Activated CD4-positive, alpha-beta T cell treated with anti-CD3 and anti-CD28 coated beads, Interleukin-2, Interleukin-6, amounts not matched to agents 100 ng/mL and 50 ng/mL, durations not matched to agents 16 hours and 8 hours (primary cell): ENCODE results near the gene SPATA24.
"Not testable (repeated sequence)": the region's sequence is repeated elsewhere in the genome, so short reads cannot be mapped to it uniquely, and the experiment has no call there.

Experiments
- DNase-seq: peaks from one replicate; pipeline ENCODE4 v3.0.0-alpha.2; 2020

Gene SPATA24

DNA sequence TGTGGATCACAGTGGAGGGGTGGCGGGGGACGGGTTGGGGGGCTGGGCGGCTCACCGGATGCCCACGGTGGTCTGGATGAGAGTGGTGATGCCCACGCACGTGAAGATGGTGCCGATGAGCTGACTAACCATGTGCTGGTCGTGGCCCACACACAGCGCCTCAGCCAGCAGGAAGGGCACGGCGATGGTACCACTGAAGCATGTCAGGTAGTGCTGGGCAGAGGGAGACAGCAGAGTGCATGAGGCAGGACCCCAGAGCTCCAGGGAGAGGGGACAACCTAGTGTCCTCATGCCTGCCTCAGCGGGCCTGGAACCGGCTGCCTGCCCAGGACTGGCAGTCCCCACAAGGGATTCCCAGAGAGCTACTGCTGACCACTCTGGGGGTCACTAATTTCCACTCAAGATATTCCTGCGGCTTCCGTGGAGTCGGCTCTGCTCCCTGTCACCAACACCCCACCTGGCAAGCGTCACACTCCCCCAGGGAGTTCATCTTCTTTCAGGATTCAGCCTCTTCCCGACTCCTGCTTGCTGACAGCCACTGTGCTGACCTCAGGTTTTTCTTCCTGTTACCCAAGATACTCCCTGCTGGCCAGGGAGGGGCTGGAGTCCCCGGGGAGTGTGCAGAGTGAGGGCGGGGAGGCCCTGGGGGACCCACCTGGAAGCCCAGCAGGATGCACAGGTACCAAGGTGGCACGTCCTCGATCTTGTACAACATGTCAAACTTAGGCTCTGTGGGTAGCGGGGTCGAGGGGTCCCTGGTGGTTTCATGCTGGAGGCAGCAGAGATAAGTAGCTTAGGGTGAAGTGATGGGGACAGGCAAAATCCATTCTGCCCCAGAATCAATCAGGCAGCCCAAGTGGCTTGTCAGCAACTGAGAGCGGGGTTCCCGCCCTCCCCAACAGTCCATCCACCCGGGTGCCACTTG lies 21.8 kb downstream of the SPATA24 start:
- no peak for DNase-seq

DNA sequence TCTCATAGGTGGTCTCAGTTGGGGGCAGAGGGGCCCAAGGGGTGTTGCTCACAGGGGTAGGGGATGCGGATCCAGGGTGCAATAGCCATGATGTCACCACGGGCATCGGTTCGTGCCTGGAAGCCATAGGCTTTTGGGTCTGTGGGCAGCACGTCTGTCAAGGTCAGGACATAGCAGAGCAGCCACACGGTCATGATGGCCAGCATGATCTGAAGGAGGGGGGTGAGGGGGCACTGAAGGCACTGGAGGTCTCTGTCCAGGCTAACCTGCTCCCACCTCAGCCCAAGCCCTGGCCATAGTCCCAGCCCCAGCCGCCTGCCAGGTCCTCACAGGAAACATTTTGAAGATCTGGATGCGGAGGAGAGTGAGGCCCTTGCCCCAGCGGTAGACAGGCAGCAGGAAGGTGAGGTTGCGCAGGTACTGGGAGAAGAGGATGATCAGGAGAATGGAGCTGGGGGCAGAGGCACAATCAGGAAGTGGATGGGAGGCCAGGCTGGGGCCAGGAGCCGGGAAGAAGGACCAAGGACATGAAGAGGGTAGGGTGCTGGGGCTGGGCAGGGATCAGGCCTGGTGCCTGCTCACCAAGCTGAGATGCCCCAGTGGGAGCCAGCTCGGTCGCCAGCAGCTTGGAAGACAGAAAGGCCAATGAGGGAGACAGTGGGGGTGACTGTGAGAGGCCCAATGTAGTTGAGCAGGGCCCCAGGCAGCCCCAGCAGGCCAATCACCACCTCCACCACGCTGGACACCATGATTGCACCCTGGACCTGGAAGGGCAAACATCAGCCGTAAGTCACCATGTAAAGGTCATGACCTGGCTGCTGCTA lies 24.1 kb downstream of the SPATA24 start:
- DNase-seq = no peak

DNA sequence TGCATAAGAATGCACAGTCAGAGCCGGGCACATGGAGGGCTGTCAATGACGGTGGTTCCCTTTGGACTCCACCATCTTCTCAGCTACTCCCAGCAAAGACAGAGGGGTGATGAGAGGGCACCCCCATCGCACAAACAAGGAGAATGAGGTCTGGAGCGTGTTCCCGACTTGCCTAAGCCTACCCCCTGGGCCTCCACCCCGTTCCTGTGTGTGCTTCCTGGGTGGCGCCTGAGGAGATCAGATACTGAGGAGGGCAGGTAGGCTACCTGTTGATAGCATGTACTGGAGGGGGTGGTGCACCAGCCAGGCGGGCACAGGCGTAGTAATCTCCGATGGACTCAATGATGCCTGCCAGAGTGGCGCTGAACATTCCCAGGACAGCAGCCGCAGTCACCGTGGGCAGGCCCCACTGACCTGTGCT lies 24.9 kb downstream of the SPATA24 start:
- no peak for DNase-seq

DNA sequence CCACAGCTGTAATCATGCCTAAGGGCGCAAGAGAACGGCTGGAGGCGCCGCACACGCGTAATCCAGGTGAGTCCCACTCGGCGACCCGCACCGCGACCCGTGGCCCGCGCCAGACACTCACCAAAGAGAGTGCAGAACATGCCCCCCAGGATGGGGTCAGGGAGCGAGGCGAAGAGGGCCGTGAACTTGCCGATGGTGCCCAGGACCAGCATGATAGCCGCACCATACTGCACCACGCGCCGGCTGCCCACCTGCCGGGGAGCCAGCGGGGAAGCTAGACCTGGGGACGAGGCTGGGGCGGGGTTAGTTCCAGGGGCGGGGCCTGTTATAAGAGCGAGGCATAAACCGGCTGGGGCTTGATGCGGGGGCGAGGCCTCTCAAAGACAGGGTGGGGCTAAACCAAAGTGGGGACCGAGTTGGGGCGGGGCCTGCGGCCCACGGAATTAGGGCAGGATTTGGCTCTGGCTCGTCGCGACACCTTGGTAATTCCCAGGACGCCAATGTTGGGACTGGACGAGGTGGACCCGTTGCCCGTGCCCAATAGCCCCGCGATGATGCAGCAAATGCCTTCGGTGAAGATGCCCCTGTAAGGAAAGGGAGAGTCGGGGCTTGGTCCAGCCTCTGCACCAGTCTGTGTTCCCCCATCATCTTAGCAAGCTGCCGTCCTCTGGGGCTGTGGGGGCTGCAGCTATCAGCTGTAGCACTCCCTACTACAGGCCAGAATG lies 25.6 kb downstream of the SPATA24 start:
- no peak for DNase-seq

DNA sequence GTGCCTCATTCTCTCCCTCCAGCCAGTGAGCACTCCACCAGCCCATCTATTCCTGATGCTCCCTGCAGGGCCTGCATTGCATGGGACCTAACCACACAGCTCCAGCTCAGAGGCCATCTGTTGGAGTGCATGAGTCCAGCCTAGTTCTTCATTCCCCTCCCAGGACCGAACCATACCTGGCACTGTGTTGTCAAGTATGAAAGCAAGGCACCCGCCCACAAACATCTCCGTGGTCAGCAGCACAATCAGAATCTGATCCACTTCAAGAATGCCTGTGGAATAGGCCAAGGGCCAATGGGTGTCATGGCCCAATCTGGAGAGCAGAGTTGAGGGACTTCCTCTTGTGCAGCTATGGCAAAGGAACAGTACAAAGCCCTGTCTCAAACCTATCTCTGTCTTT lies 26.7 kb downstream of the SPATA24 start:
- DNase-seq = no peak

DNA sequence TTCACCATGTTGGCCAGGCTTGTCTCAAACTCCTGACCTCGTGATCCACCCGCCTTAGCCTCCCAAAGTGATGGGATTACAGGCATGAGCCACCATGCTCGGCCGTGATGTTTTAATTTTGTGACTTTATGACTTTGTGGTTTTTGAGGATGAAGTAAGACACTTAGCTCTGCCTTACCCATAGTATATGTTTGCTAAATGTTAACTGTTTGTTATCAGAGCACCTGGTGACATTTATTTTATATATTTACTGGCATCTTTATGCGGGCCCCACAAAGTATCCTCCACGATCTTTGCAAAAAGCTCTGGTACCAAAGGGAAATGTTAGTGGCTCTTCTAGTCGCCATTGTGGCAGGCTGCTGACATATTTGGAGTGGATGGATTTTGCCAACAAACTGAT lies 27.5 kb downstream of the SPATA24 start:
- DNase-seq = no peak

DNA sequence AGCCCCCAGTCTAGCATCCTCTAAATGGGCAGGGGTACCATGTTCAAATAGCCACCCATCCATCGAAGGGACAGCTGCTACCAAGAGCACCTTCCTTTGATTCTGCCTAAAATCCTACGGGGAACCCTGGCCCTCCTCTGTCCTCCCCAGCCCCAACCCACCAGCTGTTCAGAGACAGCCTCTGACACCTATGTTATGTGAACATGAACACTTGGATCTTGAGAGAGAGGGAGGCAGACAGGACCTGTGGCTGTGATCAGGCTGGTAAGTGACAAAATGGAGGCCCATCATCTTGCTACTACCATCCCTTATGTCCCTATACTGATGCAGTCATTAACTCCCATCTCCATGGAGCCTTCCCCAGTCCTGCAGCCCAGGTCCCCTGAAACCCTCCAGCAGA lies 29.0 kb downstream of the SPATA24 start:
- no peak for DNase-seq

DNA sequence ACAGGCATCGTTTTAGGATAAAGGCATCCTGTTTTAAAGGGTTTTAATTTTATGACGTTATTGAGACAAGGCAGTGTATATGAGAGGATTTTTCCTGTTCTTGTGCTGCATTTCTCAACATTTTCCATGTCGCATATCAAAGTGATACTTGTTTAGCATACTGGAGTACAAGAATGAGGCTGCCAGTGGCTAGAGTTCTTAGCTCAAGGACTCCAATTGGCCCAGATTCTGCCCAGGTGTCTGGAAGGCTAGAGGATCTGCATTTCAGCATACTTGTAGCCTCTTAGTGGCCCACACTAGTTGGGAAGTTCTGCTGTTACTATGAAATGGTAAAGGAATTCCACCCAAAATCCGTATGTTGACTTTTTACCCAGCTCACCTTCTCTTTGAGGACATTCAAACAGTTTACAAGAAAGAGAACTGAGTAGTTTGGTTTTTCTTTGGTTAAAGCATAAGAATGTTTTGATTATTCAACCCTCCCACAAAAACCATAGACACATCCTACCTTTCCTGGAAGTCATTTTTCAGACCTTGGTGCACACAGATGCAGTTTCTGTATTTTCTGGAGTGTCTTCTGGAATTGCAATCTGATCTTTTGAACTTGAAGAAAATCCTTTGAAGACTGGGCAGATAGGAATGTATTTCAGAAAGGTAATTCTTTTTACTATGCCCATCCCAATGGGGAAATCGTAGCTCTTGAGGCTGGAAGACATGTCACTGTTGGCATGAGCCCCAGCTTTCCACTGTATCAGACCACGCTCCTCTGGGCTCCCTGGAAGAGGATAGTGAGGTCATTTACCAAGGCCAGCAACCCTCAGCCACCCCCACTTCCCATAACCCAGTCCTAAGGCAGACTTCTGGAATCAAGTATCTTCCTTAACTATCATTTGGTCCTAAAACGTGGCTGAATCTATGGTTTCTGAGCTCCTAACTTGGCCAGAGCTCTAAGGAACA lies 32.1 kb downstream of the SPATA24 start:
- DNase-seq = no peak

DNA sequence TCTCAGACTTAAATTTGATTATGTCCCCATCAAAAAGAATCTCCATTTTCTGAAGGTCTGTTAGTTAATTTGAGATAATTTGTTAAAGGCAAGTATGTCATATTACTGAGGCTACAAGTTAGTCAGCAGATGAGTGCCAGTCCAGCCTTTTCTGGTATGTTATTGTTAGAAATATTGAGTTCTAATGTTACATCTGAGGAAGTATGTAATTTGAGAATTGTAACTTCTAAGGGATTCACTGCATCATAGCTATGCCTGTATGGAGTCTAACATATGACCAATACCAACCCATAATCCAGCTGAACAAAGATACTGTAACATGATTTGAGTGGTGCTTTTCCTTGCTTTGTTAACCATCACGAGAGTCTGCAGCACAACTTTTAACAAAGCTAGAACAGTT lies 34.7 kb downstream of the SPATA24 start:
- DNase-seq = no peak

DNA sequence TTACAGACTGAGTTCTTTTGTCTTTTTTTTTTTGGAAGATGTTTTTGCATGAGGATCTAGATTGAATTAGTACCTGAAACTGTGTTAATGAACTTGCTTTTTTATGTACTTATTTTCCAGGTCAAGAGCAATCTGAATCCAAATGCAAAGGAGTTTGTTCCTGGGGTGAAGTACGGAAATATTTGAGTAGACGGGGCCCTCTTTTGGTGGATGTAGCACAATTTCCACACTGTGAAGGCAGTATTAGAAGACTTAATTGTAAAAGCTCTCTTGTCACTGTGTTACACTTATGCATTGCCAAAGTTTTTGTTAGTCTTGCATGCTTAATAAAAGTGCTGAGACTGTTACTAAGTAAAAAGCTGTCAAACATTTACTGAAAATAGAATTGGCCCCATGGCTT lies 35.3 kb downstream of the SPATA24 start:
- no peak for DNase-seq

DNA sequence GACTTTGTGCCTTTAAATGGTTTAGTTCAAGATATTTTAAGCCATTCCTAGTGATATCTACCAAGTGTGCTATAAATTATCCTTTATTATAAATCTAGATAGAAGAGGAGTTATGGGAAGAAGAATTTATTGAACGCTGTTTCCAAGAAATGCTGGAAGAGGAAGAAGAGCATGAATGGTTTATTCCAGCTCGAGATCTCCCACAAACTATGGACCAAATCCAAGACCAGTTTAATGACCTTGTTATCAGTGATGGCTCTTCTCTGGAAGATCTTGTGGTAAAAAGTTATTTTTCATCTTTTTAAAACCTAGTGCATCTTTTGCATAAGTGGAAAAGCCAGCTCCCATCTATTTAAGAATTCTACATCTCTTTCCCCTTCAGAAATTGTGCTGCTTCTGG lies 39.4 kb downstream of the SPATA24 start:
- DNase-seq = no peak

DNA sequence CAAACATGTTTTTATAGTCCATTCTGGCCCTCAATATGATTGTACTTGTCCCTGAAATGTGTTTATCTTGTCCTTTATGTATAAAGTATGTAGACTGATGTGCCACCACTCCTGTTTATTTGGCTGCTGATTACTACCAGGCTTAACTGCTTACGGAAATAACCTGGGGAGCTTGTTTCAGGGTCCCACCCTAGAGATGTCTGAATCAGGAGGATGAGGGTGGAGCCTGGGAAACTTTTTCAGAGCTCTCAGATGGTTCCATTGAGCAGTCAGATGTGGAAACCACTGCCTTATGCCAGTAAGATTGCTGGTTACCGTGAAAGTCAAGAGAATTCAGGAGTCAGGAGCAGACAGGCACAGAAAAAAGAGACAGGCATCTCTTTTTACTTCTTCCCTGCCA lies 40.0 kb downstream of the SPATA24 start:
- DNase-seq = no peak

DNA sequence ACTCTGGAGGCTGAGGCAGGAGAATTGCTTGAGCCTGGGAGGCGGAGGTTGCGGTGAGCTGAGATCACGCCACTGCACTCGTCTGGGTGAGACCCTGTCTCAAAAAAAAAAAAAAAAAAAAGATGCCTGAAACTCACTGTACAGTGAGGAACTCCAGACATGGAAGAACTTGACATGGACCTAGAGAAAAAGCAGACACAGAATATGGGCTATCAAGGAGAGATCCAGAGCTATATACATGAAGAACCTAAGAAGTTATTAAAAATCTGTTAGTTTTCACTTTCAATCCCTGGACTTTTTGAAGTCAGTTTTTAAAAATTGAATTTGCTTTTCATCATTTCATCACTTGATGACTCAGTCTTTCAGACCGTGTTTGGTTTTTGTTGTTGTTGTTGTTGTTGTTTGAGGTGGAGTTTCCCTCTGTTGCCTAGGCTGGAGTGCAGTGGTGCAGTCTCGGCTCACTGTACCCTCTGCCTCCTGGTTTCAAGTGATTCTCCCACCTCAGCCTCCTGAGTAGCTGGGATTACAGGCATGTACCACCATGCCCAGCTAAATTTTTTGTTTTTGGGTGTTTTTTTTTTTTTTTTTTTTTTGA lies 42.0 kb downstream of the SPATA24 start:
- DNase-seq = no peak

DNA sequence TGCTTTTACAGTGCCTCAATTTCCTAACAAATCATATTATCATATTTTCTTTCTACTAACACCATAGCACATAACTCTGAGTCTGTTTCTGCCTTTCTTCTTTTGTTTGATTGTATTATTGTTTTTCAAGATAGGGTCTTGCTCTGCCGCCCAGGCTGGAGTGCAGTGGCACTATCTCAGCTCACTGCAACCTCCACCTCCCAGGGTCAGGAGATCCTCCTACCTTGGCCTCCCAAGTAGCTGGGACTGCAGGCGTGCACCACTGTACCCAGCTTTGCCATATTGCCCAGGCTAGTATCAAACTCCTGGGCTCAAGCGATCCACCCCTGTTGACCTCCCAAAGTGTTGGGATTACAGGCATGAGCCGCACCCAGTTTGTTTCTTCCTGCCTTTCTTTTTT lies 43.5 kb downstream of the SPATA24 start:
- no peak for DNase-seq

DNA sequence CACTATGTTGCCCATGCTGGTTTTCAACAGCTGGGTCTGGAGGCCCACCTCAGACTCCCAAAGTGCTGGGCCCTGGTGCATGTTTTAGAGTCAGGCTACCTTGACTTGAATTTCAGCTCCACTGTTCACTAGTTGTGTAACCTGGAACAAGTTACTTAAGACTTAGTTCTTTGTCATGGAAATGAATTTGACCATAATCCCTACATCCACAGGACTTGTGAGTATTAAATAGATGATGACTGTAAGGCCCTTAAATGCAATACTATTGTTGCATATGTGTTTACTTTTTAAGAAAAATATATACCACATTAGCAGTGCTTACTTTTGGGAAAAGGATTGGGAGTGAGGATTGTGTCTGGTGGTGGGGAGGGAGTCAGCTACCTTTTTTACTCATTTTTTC lies 45.8 kb downstream of the SPATA24 start:
- no peak for DNase-seq

DNA sequence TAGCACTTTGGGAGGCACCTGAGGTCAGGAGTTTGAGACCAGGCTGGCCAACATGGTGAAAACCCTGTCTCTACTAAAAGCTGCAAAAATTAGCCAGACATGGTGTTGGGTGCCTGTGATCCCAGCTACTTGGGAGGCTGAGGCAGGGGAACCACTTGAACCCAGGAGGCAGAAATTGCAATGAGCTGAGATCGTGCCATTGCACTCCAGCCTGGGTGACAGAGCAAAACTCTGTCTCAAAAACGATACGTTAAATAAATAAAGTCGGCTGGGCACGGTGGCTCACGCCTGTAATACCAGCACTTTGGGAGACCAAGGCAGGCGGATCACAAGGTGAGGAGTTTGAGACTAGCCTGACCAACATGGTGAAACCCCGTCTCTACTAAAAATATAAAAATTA lies 48.0 kb downstream of the SPATA24 start:
- not testable (repeated sequence) for DNase-seq

DNA sequence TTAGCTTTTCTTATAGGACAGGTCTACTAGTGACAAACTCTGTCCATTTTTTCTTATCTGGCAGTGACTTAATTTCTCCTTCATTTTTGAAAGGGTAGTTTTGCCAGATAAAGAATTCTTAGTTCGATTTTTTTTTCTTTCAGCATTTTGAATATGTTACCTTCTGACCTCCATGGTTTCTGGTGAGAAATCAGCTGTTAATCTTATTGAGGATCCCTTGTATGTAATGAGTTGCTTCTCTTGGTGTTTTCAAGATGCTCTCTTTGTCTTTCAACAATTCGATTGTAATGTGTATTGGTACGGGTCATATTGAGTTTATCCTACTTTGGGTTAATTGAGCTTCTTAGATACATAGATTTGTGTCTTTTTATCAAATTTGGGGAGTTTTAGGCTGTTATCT lies 49.7 kb downstream of the SPATA24 start:
- no peak for DNase-seq

DNA sequence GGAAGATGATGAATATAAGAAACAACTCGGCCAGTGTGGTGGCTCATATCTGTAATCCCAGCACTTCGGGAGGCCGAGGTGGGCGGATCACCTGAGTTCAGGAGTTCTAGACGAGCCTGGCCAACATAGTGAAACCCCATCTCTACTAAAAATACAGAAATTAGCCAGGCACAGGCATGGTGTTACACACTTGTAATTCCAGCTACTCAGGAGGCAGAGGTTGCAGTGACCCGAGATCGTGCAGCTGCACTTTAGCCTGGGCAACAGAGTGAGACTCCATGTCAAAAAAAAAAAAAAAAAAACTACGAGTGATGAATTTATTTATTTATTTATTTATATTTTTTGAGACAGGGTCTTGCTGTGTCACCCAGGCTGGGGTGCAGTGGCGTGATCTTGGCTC lies 56.0 kb downstream of the SPATA24 start:
- not testable (repeated sequence) for DNase-seq
